Mesenchymal stem cell (in vitro differentiated cells and primary cell): ENCODE measurements around the gene ST8SIA2.

Experiments
- DNase-seq: peaks from one replicate; pipeline ENCODE4 v3.0.0-alpha.2; 2013
- H2AFZ ChIP-seq: one replicate; pipeline ENCODE4 v1.6.1; 2013; ENCODE audit warnings: low read depth, mild to moderate bottlenecking, control low read depth, inconsistent platforms, low read length, moderate library complexity
- H2AK5ac ChIP-seq: 2 replicates; pipeline ENCODE4 v1.6.1; 2013; ENCODE audit warnings: low read length, moderate library complexity, mild to moderate bottlenecking, inconsistent platforms; ENCODE audit not compliant: severe bottlenecking
- H2BK120ac ChIP-seq: one replicate; pipeline ENCODE4 v1.6.1; 2013; ENCODE audit warnings: low read depth, mild to moderate bottlenecking, inconsistent platforms, low read length, moderate library complexity
- H2BK12ac ChIP-seq, 2 experiments: one replicate each; pipeline ENCODE4 v1.6.1; 2013; ENCODE audit warnings: inconsistent platforms in 2 of 2, low read length in 2 of 2, mild to moderate bottlenecking in 2 of 2, moderate library complexity in 2 of 2, control low read depth in 1 of 2
- H2BK15ac ChIP-seq: one replicate; pipeline ENCODE4 v1.6.1; 2013; ENCODE audit warnings: mild to moderate bottlenecking, low read depth, inconsistent platforms; ENCODE audit not compliant: poor library complexity, severe bottlenecking
- H2BK5ac ChIP-seq: 2 replicates; pipeline ENCODE4 v1.6.1; 2013; ENCODE audit warnings: low read depth, mild to moderate bottlenecking, low read length, control low read depth, inconsistent platforms; ENCODE audit not compliant: poor library complexity, severe bottlenecking
- H3K14ac ChIP-seq, 2 experiments: one replicate each; pipeline ENCODE4 v1.6.1; 2013; ENCODE audit warnings: inconsistent platforms in 2 of 2, low read length in 2 of 2, control low read depth in 1 of 2, mild to moderate bottlenecking in 1 of 2, moderate library complexity in 1 of 2
- H3K18ac ChIP-seq, 2 experiments: one replicate each; pipeline ENCODE4 v1.6.1; 2013; ENCODE audit warnings: inconsistent platforms in 2 of 2, low read length in 2 of 2, control low read depth in 1 of 2, low read depth in 1 of 2, mild to moderate bottlenecking in 1 of 2
- H3K23ac ChIP-seq, 2 experiments: one replicate each; pipeline ENCODE4 v1.6.1; 2013; ENCODE audit warnings: inconsistent platforms in 2 of 2, low read length in 2 of 2, mild to moderate bottlenecking in 2 of 2, moderate library complexity in 2 of 2, control low read depth in 1 of 2
- H3K27ac ChIP-seq: 2 replicates; pipeline ENCODE4 v1.5.1; 2013; ENCODE audit warnings: mild to moderate bottlenecking, moderate library complexity, low read length, control low read depth, inconsistent platforms; ENCODE audit not compliant: poor library complexity, severe bottlenecking
- H3K27me3 ChIP-seq, 2 experiments: 2 replicates each; pipeline versions ENCODE4 v1.6.1 to v1.7.0; 2013; ENCODE audit warnings: low read length in 2 of 2, mild to moderate bottlenecking in 2 of 2, moderate library complexity in 2 of 2, control low read depth in 1 of 2, inconsistent platforms in 1 of 2; ENCODE audit not compliant: control insufficient read depth in 1 of 2, insufficient read depth in 1 of 2
- H3K36me3 ChIP-seq, 2 experiments: 2 replicates each; pipeline versions ENCODE4 v1.6.1 to v1.7.0; 2013; ENCODE audit warnings: low read length in 2 of 2, control low read depth in 1 of 2, inconsistent platforms in 1 of 2, low read depth in 1 of 2, mild to moderate bottlenecking in 1 of 2; ENCODE audit not compliant: insufficient read depth in 2 of 2, control insufficient read depth in 1 of 2
- H3K4ac ChIP-seq, 2 experiments: one replicate each; pipeline ENCODE4 v1.6.1; 2013; ENCODE audit warnings: inconsistent platforms in 2 of 2, low read length in 2 of 2, mild to moderate bottlenecking in 2 of 2, moderate library complexity in 2 of 2, control low read depth in 1 of 2, low read depth in 1 of 2
- H3K4me1 ChIP-seq: 2 replicates; pipeline ENCODE4 v1.6.1; 2013; ENCODE audit warnings: low read depth, low read length, control low read depth; ENCODE audit not compliant: control insufficient read depth, insufficient read depth
- H3K4me2 ChIP-seq: 2 replicates; pipeline ENCODE4 v1.6.1; 2013; ENCODE audit warnings: low read length, mild to moderate bottlenecking, inconsistent platforms; ENCODE audit not compliant: poor library complexity, severe bottlenecking
- H3K4me3 ChIP-seq, 2 experiments: 2 replicates each; pipeline versions ENCODE4 v1.5.1 to v1.7.0; 2013; ENCODE audit warnings: low read length in 2 of 2, mild to moderate bottlenecking in 2 of 2, control low read depth in 1 of 2, low read depth in 1 of 2; ENCODE audit not compliant: insufficient read depth in 1 of 2
- H3K79me1 ChIP-seq: replicated peaks from 2 replicates; pipeline ENCODE4 v1.6.1; 2013; ENCODE audit warnings: mild to moderate bottlenecking, control low read depth, low read length, inconsistent platforms; ENCODE audit not compliant: poor library complexity, severe bottlenecking
- H3K9ac ChIP-seq: 2 replicates; pipeline ENCODE4 v1.7.0; 2013; ENCODE audit warnings: mild to moderate bottlenecking, low read length, moderate library complexity
- H3K9me3 ChIP-seq: 2 replicates; pipeline ENCODE4 v1.7.0; 2013; ENCODE audit warnings: mild to moderate bottlenecking, low read length; ENCODE audit not compliant: control insufficient read depth
- H4K8ac ChIP-seq: one replicate; pipeline ENCODE4 v1.6.1; 2013; ENCODE audit warnings: inconsistent platforms, mild to moderate bottlenecking, low read length, moderate library complexity
- H4K91ac ChIP-seq: one replicate; pipeline ENCODE4 v1.6.1; 2013; ENCODE audit warnings: mild to moderate bottlenecking, low read length, inconsistent platforms
- WGBS: methylation state at CpG from one replicate; pipeline ENCODE4 v1.1.7; 2013; ENCODE audit warnings: mixed read lengths; 5-methylcytosine and 5-hydroxymethylcytosine counted together

ST8SIA2 gene

GRCh38 chr15:92492551-92493115, 99.0 kb downstream of the ST8SIA2 start:
- 86% methylated on average over 6 of the region's 7 CpGs for WGBS
- Histone ChIP-seq H2AK5ac (no peak overlapping the region), H2BK120ac (no peak overlapping the region), H3K27ac (no peak overlapping the region), H3K4me2 (no peak overlapping the region), H2BK15ac (no peak overlapping the region), H3K9ac (no peak overlapping the region), H2AFZ (no peak overlapping the region), H2BK5ac (no peak overlapping the region), H3K4me3 (no peak overlapping the region), H3K9me3 (peaks cover 8% of the 10 kb centered on the region), H4K91ac (no peak overlapping the region), H3K18ac (no peak overlapping the region), H3K79me1 (no peaks in the 10 kb centered on the region), H3K27me3 (peaks cover 0 to 38% of the 10 kb centered on the region in 2 experiments), H3K36me3 (no peaks in the 10 kb centered on the region), H3K14ac (no peak overlapping the region), H3K4me1 (no peaks in the 10 kb centered on the region), H2BK12ac (no peak overlapping the region), H3K4ac (no peak overlapping the region), H4K8ac (no peak overlapping the region), H3K23ac (no peak overlapping the region)
- no peak for DNase-seq

- DNase-seq: no peak
- 67% methylated on average over 6 of the region's 6 CpGs for WGBS
Measured at GRCh38 chr15:92494806-92495336, 101.2 kb downstream of the ST8SIA2 start.

GRCh38 chr15:92495446-92495845, 101.8 kb downstream of the ST8SIA2 start:
- H3K4me3 ChIP-seq: no peak overlapping the region

More at GRCh38 chr15:92494806-92495336, 101.2 kb downstream of the ST8SIA2 start:
- Histone ChIP-seq H2BK12ac (no peak overlapping the region), H2BK5ac (no peak overlapping the region), H3K18ac (no peak overlapping the region), H4K8ac (no peak overlapping the region), H3K36me3 (no peaks in the 10 kb centered on the region), H3K27ac (no peak overlapping the region), H3K4ac (no peak overlapping the region), H3K14ac (no peak overlapping the region), H3K23ac (no peak overlapping the region), H3K27me3 (peaks cover 0 to 46% of the 10 kb centered on the region in 2 experiments), H2AFZ (no peak overlapping the region), H2BK120ac (no peak overlapping the region), H2AK5ac (no peak overlapping the region), H4K91ac (no peak overlapping the region), H3K4me2 (no peak overlapping the region), H2BK15ac (no peak overlapping the region), H3K4me3 (no peak overlapping the region), H3K9me3 (peaks cover 8% of the 10 kb centered on the region), H3K79me1 (no peaks in the 10 kb centered on the region), H3K9ac (no peak overlapping the region), H3K4me1 (no peaks in the 10 kb centered on the region)

GRCh38 chr15:92499731-92500530, 106.2 kb downstream of the ST8SIA2 start:
- H2BK15ac ChIP-seq: no peak overlapping the region
- H2BK5ac ChIP-seq: no peak overlapping the region
- no peak overlapping the region for H4K91ac ChIP-seq
- H3K4me2 ChIP-seq: no peak overlapping the region
- H3K79me1 ChIP-seq: no peaks in the 10 kb centered on the region
- DNase-seq: no peak
- no peak overlapping the region for H3K4me3 ChIP-seq
- H3K18ac ChIP-seq: no peak overlapping the region
- H3K9ac ChIP-seq: no peak overlapping the region
- H3K36me3 ChIP-seq: no peaks in the 10 kb centered on the region
- H2AFZ ChIP-seq: no peak overlapping the region
- no peaks in the 10 kb centered on the region for H3K4me1 ChIP-seq
- H2BK120ac ChIP-seq: no peak overlapping the region
- H3K9me3 ChIP-seq: no peaks in the 10 kb centered on the region
- no peak overlapping the region for H3K23ac ChIP-seq
- H3K27ac ChIP-seq: no peak overlapping the region
- no peak overlapping the region for H2BK12ac ChIP-seq
- H4K8ac ChIP-seq: no peak overlapping the region
- H2AK5ac ChIP-seq: no peak overlapping the region
- H3K4ac ChIP-seq: no peak overlapping the region
- no peak overlapping the region for H3K14ac ChIP-seq
- H3K27me3 ChIP-seq: peaks cover 0 to 43% of the 10 kb centered on the region in 2 experiments
- WGBS: 72% methylated on average over 9 of the region's 13 CpGs

More at GRCh38 chr15:92495446-92495845, 101.8 kb downstream of the ST8SIA2 start:
- Histone ChIP-seq H2AK5ac (no peak overlapping the region), H3K27me3 (peaks cover 0 to 51% of the 10 kb centered on the region in 2 experiments), H2BK15ac (no peak overlapping the region), H2BK12ac (no peak overlapping the region), H3K4me1 (no peaks in the 10 kb centered on the region), H3K14ac (no peak overlapping the region), H2BK5ac (no peak overlapping the region), H4K8ac (no peak overlapping the region), H3K4me2 (no peak overlapping the region), H3K79me1 (no peaks in the 10 kb centered on the region), H3K9ac (no peak overlapping the region), H3K9me3 (peaks cover 2% of the 10 kb centered on the region), H4K91ac (no peak overlapping the region), H2BK120ac (no peak overlapping the region), H3K18ac (no peak overlapping the region), H2AFZ (no peak overlapping the region), H3K27ac (no peak overlapping the region), H3K36me3 (no peaks in the 10 kb centered on the region), H3K4ac (no peak overlapping the region), H3K23ac (no peak overlapping the region)
- 83% methylated on average over 3 of the region's 3 CpGs for WGBS
- no peak for DNase-seq
